Measurements from ENCODE around the gene RNF223.

GRCh38 chr1:1117469-1117831, 43.3 kb upstream of the RNF223 start:
- TF ChIP-seq, protein P1, sequence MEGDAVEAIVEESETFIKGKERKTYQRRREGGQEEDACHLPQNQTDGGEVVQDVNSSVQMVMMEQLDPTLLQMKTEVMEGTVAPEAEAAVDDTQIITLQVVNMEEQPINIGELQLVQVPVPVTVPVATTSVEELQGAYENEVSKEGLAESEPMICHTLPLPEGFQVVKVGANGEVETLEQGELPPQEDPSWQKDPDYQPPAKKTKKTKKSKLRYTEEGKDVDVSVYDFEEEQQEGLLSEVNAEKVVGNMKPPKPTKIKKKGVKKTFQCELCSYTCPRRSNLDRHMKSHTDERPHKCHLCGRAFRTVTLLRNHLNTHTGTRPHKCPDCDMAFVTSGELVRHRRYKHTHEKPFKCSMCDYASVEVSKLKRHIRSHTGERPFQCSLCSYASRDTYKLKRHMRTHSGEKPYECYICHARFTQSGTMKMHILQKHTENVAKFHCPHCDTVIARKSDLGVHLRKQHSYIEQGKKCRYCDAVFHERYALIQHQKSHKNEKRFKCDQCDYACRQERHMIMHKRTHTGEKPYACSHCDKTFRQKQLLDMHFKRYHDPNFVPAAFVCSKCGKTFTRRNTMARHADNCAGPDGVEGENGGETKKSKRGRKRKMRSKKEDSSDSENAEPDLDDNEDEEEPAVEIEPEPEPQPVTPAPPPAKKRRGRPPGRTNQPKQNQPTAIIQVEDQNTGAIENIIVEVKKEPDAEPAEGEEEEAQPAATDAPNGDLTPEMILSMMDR (IDR thresholded peaks at IDR 0.05): no peak
- no peak for TF ChIP-seq POLR2A (IDR thresholded peaks at IDR 0.05)
